Pancreas (tissue), 10 donors: ENCODE results near the gene PGP. TPM values are rescaled to one million over a fixed set of nuclear protein-coding genes. Genes with fewer than 3 reads are reported as not detected.

Experiments used
- ATAC-seq, 4 donors: fragments of 200-7000 bp; cut with Tn5 transposase; one replicate each; pipeline versions ENCODE4 v1.8.0 to v1.9.1; 2020; ENCODE audit warnings: mild to moderate bottlenecking in 4 of 4, moderate library complexity in 4 of 4
- DNase-seq, 6 donors: peaks; one replicate each; pipeline ENCODE4 v3.0.0-alpha.2; 2020
- FAIRE-seq: peaks from 2 replicates; lab custom pipeline; 2012; peaks lifted over from hg19 to GRCh38; lab: Jason Lieb, UNC
- H3K27ac ChIP-seq, 4 donors: fragments of 200-600 bp; sonication (generic); 1 replicate in 3 of 4; 2 replicates in 1 of 4; pipeline versions ENCODE4 v1.5.0 to v1.8.0; 2020
- H3K27me3 ChIP-seq, 4 donors: fragments of 200-600 bp; one replicate each; pipeline ENCODE4 v1.8.0; 2021
- H3K36me3 ChIP-seq, 3 donors: fragments of 200-600 bp; sonication (generic) in 1 of 3; one replicate each; pipeline versions ENCODE4 v1.5.0 to v1.8.0; 2020 to 2021
- H3K4me1 ChIP-seq, 3 donors: fragments of 200-600 bp; one replicate each; pipeline ENCODE4 v1.8.0; 2021
- H3K4me3 ChIP-seq, 4 donors: fragments of 200-600 bp; sonication (generic) in 2 of 4; one replicate each; pipeline versions ENCODE4 v1.5.0 to v1.8.0; 2020 to 2021
- H3K9me3 ChIP-seq, 4 donors: fragments of 200-600 bp; one replicate each; pipeline ENCODE4 v1.8.0; 2021
- WGBS, 2 donors: extraction: QIAGEN DNeasy Blood & Tissue Kit; methylation state at CpG; one replicate each; pipeline ENCODE4 v1.1.7; 2013; 5-methylcytosine and 5-hydroxymethylcytosine counted together
- intact Hi-C, 3 donors: fragments of 100-400 bp; cut with DNase I; formaldehyde crosslinking; loops; one replicate each; pipeline versions ENCODE4 v1.11.1 to v1.14.2; 2022
- polyA plus RNA-seq, 2 donors: library from polyadenylated mRNA; stranded (reverse); fragments of 200-250 nt; gene quantifications; one replicate each; pipeline ENCODE4 v1.2.3, GENCODE V29; 2013
- total RNA-seq, 6 donors: library from RNA; stranded (reverse); fragmentation: NEBNext Ultra II Directional in 4 of 6; extraction: Animal tissue kit (Norgen Biotek cat#: 25700) in 4 of 6; gene quantifications; one replicate each; pipeline versions ENCODE4 v1.2.1 to v1.2.4, GENCODE V29; 2021 to 2023
- TF ChIP-seq, protein P1 (sequence below), 4 donors: fragments of 200-600 bp; sonication (generic) in 3 of 4; IDR thresholded peaks; one replicate each; pipeline versions ENCODE4 v1.5.0 to v1.8.0; 2021; ENCODE audit warnings: antibody characterized with exemption in 4 of 4
- donor health status: healthy with polysubstance abuse.
- donor health status: DM: no; HTN: no; CAD: no; lungs with moderate emphysema.
- donor health status: DM: no; HTN: no; CAD: no.
- donor health status: control.
- donor health status: control.
- donor health status: Bipolar disorder and iron deficiency.
- donor health status: DM: yes; HTN: yes; CAD: no.
- donor health status: DM: no; HTN: no; CAD: no.
- donor health status: DM: no; HTN: no; CAD: no.
- donor health status: DM: yes; HTN: yes; CAD: no.

PGP gene
- total and polyA plus RNA-seq, 8 donors = 2.9 to 10.2 (median 4.1) TPM

DNA sequence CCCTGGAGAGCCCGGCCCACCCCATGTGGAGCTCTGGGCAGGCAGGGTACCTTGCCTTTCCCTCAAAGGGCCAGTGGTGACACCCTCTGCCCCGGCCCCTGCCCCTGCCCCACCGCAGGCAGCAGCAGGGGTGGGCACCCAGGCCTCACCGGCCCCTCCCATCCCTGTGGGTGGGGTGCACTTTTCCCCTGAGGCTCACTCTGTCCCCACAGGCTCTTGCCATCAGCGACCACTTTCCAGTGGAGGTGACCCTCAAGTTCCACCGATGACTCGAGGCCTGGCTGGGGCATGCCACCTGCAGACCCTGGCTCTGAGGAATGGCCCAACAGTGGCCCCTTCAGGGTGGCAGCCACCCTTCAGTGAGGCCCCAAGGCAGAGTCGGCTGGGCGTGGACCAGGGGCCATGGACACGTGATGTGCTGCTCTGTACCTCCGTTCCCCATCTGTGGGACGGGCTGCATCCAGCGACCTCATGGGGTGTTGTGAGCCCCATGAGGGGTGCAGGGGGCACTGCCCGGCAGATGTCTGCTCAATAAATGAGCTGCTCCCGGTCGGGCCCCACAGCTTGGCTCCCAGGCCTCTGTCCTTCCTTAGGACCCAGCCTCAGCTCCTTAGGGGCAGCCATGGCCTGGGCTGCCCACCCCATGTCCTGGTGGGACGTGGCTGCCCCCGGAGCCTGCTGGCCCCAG is 23.7 kb upstream of the PGP start:
- peaks cover 4 to 24% (median 16%) of the 10 kb centered on the region in 3 donors for H3K36me3 ChIP-seq
- DNase-seq (peak in 2 of 6 donors; percentile 40 to 64), ATAC-seq (peak in 3 of 4 donors; percentile 4 to 13 (median 7)), FAIRE-seq (no peak)
- no peak overlapping the region for H3K27ac ChIP-seq
- H3K27me3 ChIP-seq = no peaks in the 10 kb centered on the region
- WGBS, 2 donors = 46 to 51% methylated on average over 15 to 18 of the region's 18 CpGs
- H3K4me3 ChIP-seq = no peak overlapping the region
- H3K4me1 ChIP-seq = peaks cover 0 to 6% (median 0%) of the 10 kb centered on the region in 3 donors
- intact Hi-C loops = no loop called here
- TF ChIP-seq, protein P1, sequence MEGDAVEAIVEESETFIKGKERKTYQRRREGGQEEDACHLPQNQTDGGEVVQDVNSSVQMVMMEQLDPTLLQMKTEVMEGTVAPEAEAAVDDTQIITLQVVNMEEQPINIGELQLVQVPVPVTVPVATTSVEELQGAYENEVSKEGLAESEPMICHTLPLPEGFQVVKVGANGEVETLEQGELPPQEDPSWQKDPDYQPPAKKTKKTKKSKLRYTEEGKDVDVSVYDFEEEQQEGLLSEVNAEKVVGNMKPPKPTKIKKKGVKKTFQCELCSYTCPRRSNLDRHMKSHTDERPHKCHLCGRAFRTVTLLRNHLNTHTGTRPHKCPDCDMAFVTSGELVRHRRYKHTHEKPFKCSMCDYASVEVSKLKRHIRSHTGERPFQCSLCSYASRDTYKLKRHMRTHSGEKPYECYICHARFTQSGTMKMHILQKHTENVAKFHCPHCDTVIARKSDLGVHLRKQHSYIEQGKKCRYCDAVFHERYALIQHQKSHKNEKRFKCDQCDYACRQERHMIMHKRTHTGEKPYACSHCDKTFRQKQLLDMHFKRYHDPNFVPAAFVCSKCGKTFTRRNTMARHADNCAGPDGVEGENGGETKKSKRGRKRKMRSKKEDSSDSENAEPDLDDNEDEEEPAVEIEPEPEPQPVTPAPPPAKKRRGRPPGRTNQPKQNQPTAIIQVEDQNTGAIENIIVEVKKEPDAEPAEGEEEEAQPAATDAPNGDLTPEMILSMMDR (IDR thresholded peaks at IDR 0.05) = no peak
- H3K9me3 ChIP-seq = no peaks in the 10 kb centered on the region

DNA sequence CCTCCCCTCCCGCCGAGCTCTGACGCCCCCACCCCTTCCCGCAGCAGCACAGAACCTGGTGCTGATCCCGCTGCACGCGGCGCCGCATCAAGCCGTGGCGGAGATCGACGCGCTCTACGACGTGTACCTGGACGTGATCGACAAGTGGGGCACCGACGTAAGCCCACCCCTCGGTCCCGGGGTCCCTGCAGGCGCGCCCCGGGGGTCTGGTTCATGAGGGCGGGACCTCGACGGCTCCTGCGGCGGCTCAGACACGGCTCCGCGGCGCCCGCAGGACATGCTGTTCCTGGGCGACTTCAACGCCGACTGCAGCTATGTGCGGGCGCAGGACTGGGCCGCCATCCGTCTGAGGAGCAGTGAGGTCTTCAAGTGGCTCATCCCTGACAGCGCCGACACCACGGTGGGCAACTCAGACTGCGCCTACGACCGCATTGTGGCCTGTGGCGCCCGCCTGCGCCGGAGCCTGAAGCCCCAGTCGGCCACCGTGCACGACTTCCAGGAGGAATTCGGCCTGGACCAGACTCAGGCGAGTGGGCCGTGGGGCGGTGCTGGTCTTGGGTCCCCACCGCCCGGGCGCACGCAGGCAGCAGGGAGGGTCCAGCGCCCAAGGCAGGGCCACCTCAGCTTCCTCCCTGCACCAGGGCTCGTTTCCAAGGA is 23.0 kb upstream of the PGP start:
- no peaks in the 10 kb centered on the region for H3K9me3 ChIP-seq
- FAIRE-seq (no peak), ATAC-seq (peak in 3 of 4 donors; percentile 4 to 24 (median 9)), DNase-seq (peak in 1 of 6 donors; percentile 76)
- no peak overlapping the region for H3K27ac ChIP-seq
- H3K36me3 ChIP-seq = peaks cover 4 to 23% (median 21%) of the 10 kb centered on the region in 3 donors
- no peak overlapping the region for H3K4me3 ChIP-seq
- H3K27me3 ChIP-seq = no peaks in the 10 kb centered on the region
- TF ChIP-seq, protein P1 (IDR thresholded peaks at IDR 0.05) = no peak
- 27 to 35% methylated on average over 60 to 65 of the region's 65 CpGs for WGBS, 2 donors
- intact Hi-C loops = no loop called here
- peaks cover 0 to 6% (median 0%) of the 10 kb centered on the region in 3 donors for H3K4me1 ChIP-seq

DNA sequence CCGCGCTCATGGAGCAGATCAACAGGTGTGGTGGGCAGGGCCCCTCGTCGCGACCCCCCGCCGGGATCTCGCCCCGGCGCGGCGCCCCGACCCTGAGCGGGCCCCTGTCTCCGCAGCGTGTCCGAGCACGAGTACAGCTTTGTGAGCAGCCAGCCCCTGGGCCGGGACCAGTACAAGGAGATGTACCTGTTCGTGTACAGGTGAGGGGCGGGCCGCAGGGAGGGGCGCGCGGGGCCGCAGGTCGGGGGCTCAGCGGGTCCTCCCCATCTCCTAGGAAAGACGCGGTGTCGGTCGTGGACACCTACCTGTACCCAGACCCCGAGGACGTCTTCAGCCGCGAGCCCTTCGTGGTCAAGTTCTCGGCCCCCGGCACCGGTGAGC is 22.5 kb upstream of the PGP start:
- peaks cover 0 to 6% (median 0%) of the 10 kb centered on the region in 3 donors for H3K4me1 ChIP-seq
- ATAC-seq (peak in 1 of 4 donors; percentile 2), FAIRE-seq (no peak), DNase-seq (peak in 2 of 6 donors; percentile 40 to 82)
- peak overlapping the region in 1 of 4 donors; percentile 25 for H3K4me3 ChIP-seq
- intact Hi-C loops = no loop called here
- H3K27ac ChIP-seq = no peak overlapping the region
- H3K27me3 ChIP-seq = no peaks in the 10 kb centered on the region
- H3K36me3 ChIP-seq = peaks cover 4 to 28% (median 25%) of the 10 kb centered on the region in 3 donors
- 13 to 24% methylated on average over 28 to 40 of the region's 40 CpGs for WGBS, 2 donors
- no peaks in the 10 kb centered on the region for H3K9me3 ChIP-seq
- TF ChIP-seq, protein P1 (IDR thresholded peaks at IDR 0.05) = no peak

DNA sequence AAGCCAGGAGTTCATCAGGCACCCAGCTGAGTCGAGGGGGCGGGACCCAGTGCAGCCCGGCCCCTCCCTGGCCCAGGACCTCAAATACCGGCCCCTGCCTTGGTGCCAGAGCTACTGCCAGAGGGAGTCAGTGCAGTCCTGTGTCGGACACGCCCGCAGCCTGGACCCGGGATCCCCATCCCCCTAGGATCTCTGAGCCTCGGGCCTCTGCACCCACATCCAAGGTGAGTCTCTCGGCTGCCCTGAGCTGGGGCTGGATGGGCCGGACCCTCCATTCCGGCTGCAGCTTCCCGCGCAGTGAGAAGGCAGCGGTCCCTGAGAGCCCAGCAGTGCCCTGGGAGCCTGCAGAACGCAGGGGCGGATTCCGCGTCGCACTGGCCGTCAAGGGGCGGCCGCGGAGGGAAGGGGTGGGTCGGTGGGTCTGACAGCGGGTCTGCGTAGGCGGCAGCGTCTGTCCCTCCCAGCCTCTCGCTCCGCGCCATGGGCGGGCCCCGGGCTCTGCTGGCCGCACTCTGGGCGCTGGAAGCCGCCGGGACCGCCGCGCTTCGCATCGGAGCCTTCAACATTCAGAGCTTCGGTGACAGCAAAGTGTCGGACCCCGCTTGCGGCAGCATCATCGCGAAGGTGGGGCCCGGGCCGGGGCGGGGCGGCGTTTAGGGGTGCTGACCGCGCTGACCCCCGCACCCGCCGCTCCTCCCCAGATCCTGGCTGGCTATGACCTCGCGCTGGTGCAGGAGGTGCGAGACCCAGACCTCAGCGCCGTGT is 21.9 kb upstream of the PGP start, which contains the start of gene DNASE1L2:
Gene DNASE1L2, plus strand, starts transcription at position 108 of the 765 bp plus-strand sequence. Its CDS starts 373 bp downstream, at position 481.
- peak in 2 of 6 donors; percentile 53 to 81 for DNase-seq
- Histone ChIP-seq H3K27ac (no peak within 1 kb of the TSS), H3K4me3 (peak within 1 kb of the TSS in 1 of 4 donors; percentile 25), H3K9me3 (no peaks in the 10 kb centered on the region), H3K27me3 (no peaks in the 10 kb centered on the region), H3K36me3 (peaks cover 4 to 34% (median 25%) of the 10 kb centered on the region in 3 donors), H3K4me1 (peaks cover 0 to 6% (median 0%) of the 10 kb centered on the region in 3 donors)
- FAIRE-seq = no peak
- WGBS, 2 donors = 19 to 20% methylated on average over 58 to 64 of the region's 64 CpGs
- intact Hi-C loops = no loop called here
- peak; percentile 21 to 61 (median 30) for ATAC-seq
- TF ChIP-seq, protein P1 (IDR thresholded peaks at IDR 0.05) = no peak
